Type B pancreatic cell (in vitro differentiated cells): ENCODE results near the gene CYSLTR2. TPM values are rescaled to one million over a fixed set of nuclear protein-coding genes. Genes with fewer than 3 reads are reported as not detected.

ENCODE experiments used
- DNase-seq: peaks from one replicate; pipeline ENCODE4 v3.0.0; 2021; ENCODE audit warnings: mixed read lengths; ENCODE audit not compliant: unreplicated experiment; ENCODE audit errors: extremely low spot score
- H3K27ac Mint-ChIP-seq: 2 replicates; pipeline ENCODE4 v1.8.0; 2021; ENCODE audit warnings: mild to moderate bottlenecking, mixed read lengths
- H3K27me3 Mint-ChIP-seq: 2 replicates; pipeline ENCODE4 v1.8.0; 2021; ENCODE audit warnings: mixed read lengths
- H3K36me3 Mint-ChIP-seq: 2 replicates; pipeline ENCODE4 v1.8.0; 2021; ENCODE audit warnings: mixed read lengths
- H3K4me1 Mint-ChIP-seq: one replicate; pipeline ENCODE4 v1.8.0; 2021; ENCODE audit warnings: mixed read lengths; ENCODE audit not compliant: unreplicated experiment
- H3K4me3 Mint-ChIP-seq: 2 replicates; pipeline ENCODE4 v1.8.0; 2021; ENCODE audit warnings: mild to moderate bottlenecking, mixed read lengths
- H3K9me3 Mint-ChIP-seq: 2 replicates; pipeline ENCODE4 v1.8.0; 2021; ENCODE audit warnings: mixed read lengths
- CTCF ChIP-seq: fragments of 200-600 bp; sonication (generic); conservative IDR thresholded peaks from 2 replicates; pipeline ENCODE4 v1.5.0; 2021; ENCODE audit warnings: antibody characterized with exemption, mild to moderate bottlenecking
- total RNA-seq: library from RNA; stranded (reverse); gene quantifications from 2 replicates; pipeline ENCODE4 v1.2.1, GENCODE V29; 2021; ENCODE audit warnings: low replicate concordance

The CYSLTR2 gene
- total RNA-seq, 1 donor from 2014 or later: 4.7 TPM

- H3K4me3 Mint-ChIP-seq: no peak overlapping the region
- no peak for DNase-seq
- no peaks in the 10 kb centered on the region for H3K9me3 Mint-ChIP-seq
- no peaks in the 10 kb centered on the region for H3K36me3 Mint-ChIP-seq
- H3K27me3 Mint-ChIP-seq: no peaks in the 10 kb centered on the region
- peaks cover 7% of the 10 kb centered on the region for H3K4me1 Mint-ChIP-seq
- H3K27ac Mint-ChIP-seq: no peak overlapping the region
- no peak for TF ChIP-seq CTCF
Measured at GRCh38 chr13:48749144-48749543, 95.4 kb downstream of the CYSLTR2 start.

- Mint-ChIP-seq H3K4me1 (peaks cover 7% of the 10 kb centered on the region), H3K36me3 (no peaks in the 10 kb centered on the region), H3K27me3 (no peaks in the 10 kb centered on the region), H3K4me3 (no peak overlapping the region), H3K9me3 (no peaks in the 10 kb centered on the region), H3K27ac (peak overlapping the region; percentile 61)
- TF ChIP-seq CTCF: peak; percentile 71
- no peak for DNase-seq
Measured at GRCh38 chr13:48749699-48750473, 96.2 kb downstream of the CYSLTR2 start.

- no peak for TF ChIP-seq CTCF
- peaks cover 7% of the 10 kb centered on the region for H3K4me1 Mint-ChIP-seq
- H3K27ac Mint-ChIP-seq: no peak overlapping the region
Measured at GRCh38 chr13:48750588-48751383, 97.1 kb downstream of the CYSLTR2 start.

GRCh38 chr13:48760626-48761025 is 106.9 kb downstream of the CYSLTR2 start:
- peaks cover 4% of the 10 kb centered on the region for H3K36me3 Mint-ChIP-seq
- H3K9me3 Mint-ChIP-seq: peaks cover 4% of the 10 kb centered on the region
- no peak overlapping the region for H3K4me3 Mint-ChIP-seq
- H3K27ac Mint-ChIP-seq: no peak overlapping the region
- no peak for DNase-seq
- H3K27me3 Mint-ChIP-seq: no peaks in the 10 kb centered on the region
- no peaks in the 10 kb centered on the region for H3K4me1 Mint-ChIP-seq
- no peak for TF ChIP-seq CTCF

More at GRCh38 chr13:48750588-48751383, 97.1 kb downstream of the CYSLTR2 start:
- no peak overlapping the region for H3K4me3 Mint-ChIP-seq
- no peaks in the 10 kb centered on the region for H3K27me3 Mint-ChIP-seq
- H3K9me3 Mint-ChIP-seq: no peaks in the 10 kb centered on the region
- no peak for DNase-seq
- no peaks in the 10 kb centered on the region for H3K36me3 Mint-ChIP-seq

Other genes starting within 250 kb of the CYSLTR2 start
- 2.4 and 10.1 TPM in 2 replicates for gene LPAR6, start 240.8 kb upstream of the CYSLTR2 start, total RNA-seq
- 2.6 and 21.5 TPM in 2 replicates for gene RCBTB2, start 120.8 kb upstream of the CYSLTR2 start, total RNA-seq